ENCODE measurements around the gene RSPH9.
"Not testable (repeated sequence)": the region's sequence is repeated elsewhere in the genome, so short reads cannot be mapped to it uniquely, and the experiment has no call there.

The RSPH9 gene

DNA sequence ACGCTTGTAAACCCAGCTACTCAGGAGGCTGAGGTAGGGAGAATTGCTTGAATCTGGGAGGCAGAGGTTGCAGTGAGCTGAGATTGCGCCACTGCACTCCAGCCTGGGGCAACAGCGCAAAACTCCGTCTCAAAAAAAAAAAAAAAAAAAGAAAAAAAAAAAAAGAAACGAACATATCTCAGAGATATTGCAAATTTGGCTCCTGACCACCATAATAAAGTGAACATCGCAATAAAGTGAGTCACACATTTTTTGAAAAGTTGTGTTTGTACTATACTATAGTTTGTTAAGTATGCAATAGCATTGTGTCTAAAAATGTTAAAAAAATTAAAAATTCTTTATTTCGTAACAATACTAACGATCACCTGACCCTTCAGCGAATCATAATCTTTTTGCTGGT lies 13.3 kb downstream of the RSPH9 start:
- Histone ChIP-seq H3K36me3 (ENCODE audit: insufficient read depth) (no peaks in the 10 kb centered on the region), H3K27ac (no peak overlapping the region), H3K79me2 (ENCODE audit: insufficient read depth, low read depth) (no peaks in the 10 kb centered on the region), H2AFZ (ENCODE audit: low read depth) (no peak overlapping the region), H3K27me3 (ENCODE audit: insufficient read depth, low read depth) (no peaks in the 10 kb centered on the region), H3K4me2 (no peak overlapping the region), H4K20me1 (ENCODE audit: insufficient read depth) (no peaks in the 10 kb centered on the region), H3K4me3 (IDR thresholded peaks at IDR 0.05; ENCODE audit: insufficient read depth, low read depth, low read length) (no peak overlapping the region), H3K9ac (no peak overlapping the region), H3K4me1 (ENCODE audit: low read depth, poor library complexity, severe bottlenecking) (peaks cover 6% of the 10 kb centered on the region)
- TF ChIP-seq, protein P1, sequence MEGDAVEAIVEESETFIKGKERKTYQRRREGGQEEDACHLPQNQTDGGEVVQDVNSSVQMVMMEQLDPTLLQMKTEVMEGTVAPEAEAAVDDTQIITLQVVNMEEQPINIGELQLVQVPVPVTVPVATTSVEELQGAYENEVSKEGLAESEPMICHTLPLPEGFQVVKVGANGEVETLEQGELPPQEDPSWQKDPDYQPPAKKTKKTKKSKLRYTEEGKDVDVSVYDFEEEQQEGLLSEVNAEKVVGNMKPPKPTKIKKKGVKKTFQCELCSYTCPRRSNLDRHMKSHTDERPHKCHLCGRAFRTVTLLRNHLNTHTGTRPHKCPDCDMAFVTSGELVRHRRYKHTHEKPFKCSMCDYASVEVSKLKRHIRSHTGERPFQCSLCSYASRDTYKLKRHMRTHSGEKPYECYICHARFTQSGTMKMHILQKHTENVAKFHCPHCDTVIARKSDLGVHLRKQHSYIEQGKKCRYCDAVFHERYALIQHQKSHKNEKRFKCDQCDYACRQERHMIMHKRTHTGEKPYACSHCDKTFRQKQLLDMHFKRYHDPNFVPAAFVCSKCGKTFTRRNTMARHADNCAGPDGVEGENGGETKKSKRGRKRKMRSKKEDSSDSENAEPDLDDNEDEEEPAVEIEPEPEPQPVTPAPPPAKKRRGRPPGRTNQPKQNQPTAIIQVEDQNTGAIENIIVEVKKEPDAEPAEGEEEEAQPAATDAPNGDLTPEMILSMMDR (conservative IDR thresholded peaks at IDR 0.05; ENCODE audit: low read depth, low read length) = no peak

DNA sequence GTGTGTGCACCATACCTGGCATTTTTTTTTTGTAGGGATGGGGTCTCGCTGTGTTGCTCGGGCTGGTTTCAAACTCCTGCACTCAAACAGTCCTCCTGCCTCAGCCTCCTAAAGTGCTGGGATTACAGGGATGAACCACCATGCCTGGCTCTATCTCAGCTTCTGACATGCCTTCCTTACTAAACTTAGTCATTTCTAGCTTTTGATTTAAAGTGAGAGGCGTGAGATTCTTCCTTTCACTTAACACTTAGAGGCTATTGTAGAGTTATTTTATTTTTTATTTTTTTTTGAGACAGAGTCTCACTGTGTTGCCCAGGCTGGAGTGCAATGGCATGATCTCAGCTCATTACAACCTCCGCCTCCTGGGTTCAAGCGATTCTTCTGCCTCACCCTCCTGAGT lies 18.1 kb downstream of the RSPH9 start:
- not testable (repeated sequence) for H3K36me3 ChIP-seq (ENCODE audit: insufficient read depth); H2AFZ ChIP-seq (ENCODE audit: low read depth); H3K9ac ChIP-seq; H3K4me2 ChIP-seq; H3K4me3 ChIP-seq (IDR thresholded peaks at IDR 0.05; ENCODE audit: insufficient read depth, low read depth, low read length); H3K27me3 ChIP-seq (ENCODE audit: insufficient read depth, low read depth); H3K79me2 ChIP-seq (ENCODE audit: insufficient read depth, low read depth); H3K27ac ChIP-seq; H4K20me1 ChIP-seq (ENCODE audit: insufficient read depth)
- H3K4me1 ChIP-seq (ENCODE audit: low read depth, poor library complexity, severe bottlenecking) = peaks cover 25% of the 10 kb centered on the region

DNA sequence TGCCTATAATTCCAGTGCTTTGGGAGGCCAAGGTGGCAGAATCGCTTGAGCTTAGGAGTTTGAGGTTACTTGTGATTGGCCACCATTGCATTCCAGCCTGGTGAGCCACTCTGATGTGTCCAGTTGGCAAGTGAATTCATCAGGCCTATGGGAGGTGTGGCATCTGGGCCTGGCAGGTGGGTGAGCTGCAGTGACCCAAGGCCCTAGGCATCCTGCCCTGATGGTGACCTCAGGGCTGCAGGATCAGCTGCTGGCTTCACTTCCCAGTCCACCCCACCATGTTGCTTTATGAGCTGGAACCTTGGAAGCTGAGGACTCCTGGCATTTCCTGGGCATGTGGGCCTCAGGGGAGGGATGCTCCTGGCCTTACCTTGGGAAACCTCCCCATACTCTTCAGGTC lies 20.5 kb downstream of the RSPH9 start:
- H3K4me2 ChIP-seq = no peak overlapping the region
- TF ChIP-seq, protein P1 (conservative IDR thresholded peaks at IDR 0.05; ENCODE audit: low read depth, low read length) = no peak
- H3K9ac ChIP-seq = no peak overlapping the region
- H2AFZ ChIP-seq (ENCODE audit: low read depth) = no peak overlapping the region
- H3K36me3 ChIP-seq (ENCODE audit: insufficient read depth) = no peaks in the 10 kb centered on the region
- H3K4me1 ChIP-seq (ENCODE audit: low read depth, poor library complexity, severe bottlenecking) = peaks cover 49% of the 10 kb centered on the region
- H3K79me2 ChIP-seq (ENCODE audit: insufficient read depth, low read depth) = no peaks in the 10 kb centered on the region
- H3K27ac ChIP-seq = no peak overlapping the region
- H3K4me3 ChIP-seq (IDR thresholded peaks at IDR 0.05; ENCODE audit: insufficient read depth, low read depth, low read length) = no peak overlapping the region
- H4K20me1 ChIP-seq (ENCODE audit: insufficient read depth) = no peaks in the 10 kb centered on the region
- no peaks in the 10 kb centered on the region for H3K27me3 ChIP-seq (ENCODE audit: insufficient read depth, low read depth)

DNA sequence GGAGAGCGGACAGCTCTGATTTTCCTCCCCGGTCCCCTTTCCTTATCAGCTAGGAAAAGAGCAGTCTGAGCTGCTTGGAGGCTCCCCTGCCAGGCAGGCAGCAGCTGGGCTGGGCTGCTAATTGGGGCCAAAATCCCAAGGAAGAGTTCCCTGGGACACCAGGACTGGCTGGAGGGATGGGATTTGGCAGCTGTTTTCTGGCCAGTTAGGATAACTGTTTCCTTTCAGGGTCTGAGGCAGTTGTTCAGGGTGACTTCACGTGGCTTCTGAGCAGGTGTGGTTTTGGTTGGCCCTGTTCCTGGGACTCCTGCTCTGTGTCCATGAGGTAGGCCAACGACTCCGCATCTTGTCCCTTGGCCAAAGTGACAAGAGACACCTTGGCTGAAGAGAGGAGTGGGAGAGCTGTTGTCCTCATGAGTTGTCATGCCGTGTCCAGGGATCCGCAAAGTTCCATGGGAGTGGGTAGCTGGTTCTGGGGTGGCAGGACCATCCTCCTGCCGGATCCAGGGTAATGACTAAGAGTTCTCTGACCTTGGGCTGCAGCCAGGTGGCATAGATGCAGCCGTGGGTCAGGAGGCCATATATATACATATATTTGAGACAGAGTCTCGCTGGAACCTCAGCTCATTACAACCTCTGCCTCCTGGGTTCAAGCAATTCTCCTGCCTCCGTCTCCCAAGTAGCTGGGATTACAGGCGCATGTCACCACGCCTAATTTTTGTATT lies 21.5 kb downstream of the RSPH9 start:
- no peaks in the 10 kb centered on the region for H3K36me3 ChIP-seq (ENCODE audit: insufficient read depth)
- no peaks in the 10 kb centered on the region for H3K79me2 ChIP-seq (ENCODE audit: insufficient read depth, low read depth)
- TF ChIP-seq, protein P1 (conservative IDR thresholded peaks at IDR 0.05; ENCODE audit: low read depth, low read length) = no peak
- no peaks in the 10 kb centered on the region for H4K20me1 ChIP-seq (ENCODE audit: insufficient read depth)
- H2AFZ ChIP-seq (ENCODE audit: low read depth) = no peak overlapping the region
- peaks cover 59% of the 10 kb centered on the region for H3K4me1 ChIP-seq (ENCODE audit: low read depth, poor library complexity, severe bottlenecking)
- no peak overlapping the region for H3K4me3 ChIP-seq (IDR thresholded peaks at IDR 0.05; ENCODE audit: insufficient read depth, low read depth, low read length)
- H3K9ac ChIP-seq = no peak overlapping the region
- H3K4me2 ChIP-seq = no peak overlapping the region
- no peak overlapping the region for H3K27ac ChIP-seq
- no peaks in the 10 kb centered on the region for H3K27me3 ChIP-seq (ENCODE audit: insufficient read depth, low read depth)
